Measurements from ENCODE around the gene PLPP3.

Gene PLPP3

DNA sequence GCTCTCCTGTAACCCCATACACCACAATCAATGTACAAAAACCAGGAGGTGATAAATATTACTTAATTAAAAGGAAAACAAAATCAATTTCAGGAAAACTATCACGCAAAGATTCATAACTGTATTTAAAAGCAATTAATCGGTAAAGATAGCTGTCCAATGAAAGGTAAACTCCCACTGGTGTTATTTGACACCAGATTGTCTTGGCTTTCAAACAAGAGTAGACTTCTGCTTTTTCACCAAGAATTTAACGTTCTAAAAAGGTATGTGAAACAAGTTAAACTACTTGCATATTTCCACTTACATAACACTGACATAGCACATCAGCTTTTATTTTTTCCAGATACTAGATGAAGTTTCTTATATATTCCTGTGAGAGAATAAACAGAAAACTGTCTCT lies 3.5 kb downstream of the PLPP3 start:
- peak in 1 of 2 donors; percentile 63 for DNase-seq
- H3K9ac ChIP-seq (ENCODE audit: low read length) = no peak overlapping the region
- H3K27me3 ChIP-seq (ENCODE audit: insufficient read depth, low read length) = no peaks in the 10 kb centered on the region
- H4K8ac ChIP-seq (ENCODE audit: low read depth, low read length) = no peak overlapping the region
- no CpG with 5 or more reads among the region's 3 CpGs for WGBS (ENCODE audit: extremely low coverage, insufficient coverage, insufficient read length)
- H3K14ac ChIP-seq (ENCODE audit: low read length) = no peak overlapping the region
- peaks cover 11 to 12% of the 10 kb centered on the region in 2 experiments for H3K36me3 ChIP-seq (ENCODE audit: control insufficient read depth in 1 of 2, insufficient read depth in 2 of 2, low read length in 2 of 2)
- no peak overlapping the region for H4K12ac ChIP-seq (ENCODE audit: low read depth, low read length)
- H3K9me3 ChIP-seq (ENCODE audit: insufficient read depth, low read depth, low read length) = no peaks in the 10 kb centered on the region
- H4K91ac ChIP-seq (ENCODE audit: low read depth, low read length) = no peak overlapping the region
- H3K4ac ChIP-seq (ENCODE audit: low read depth, low read length) = no peak overlapping the region
- H3K79me1 ChIP-seq (ENCODE audit: low read length) = peaks cover 28% of the 10 kb centered on the region
- H3K4me1 ChIP-seq (ENCODE audit: control insufficient read depth in 1 of 2, insufficient read depth in 2 of 2, low read length in 2 of 2) = peaks cover 9 to 19% of the 10 kb centered on the region in 2 experiments
- H2BK5ac ChIP-seq (ENCODE audit: low read depth, low read length, poor library complexity) = no peak overlapping the region
- H3K23ac ChIP-seq (ENCODE audit: low read length) = no peak overlapping the region
- no peak overlapping the region for H2AK5ac ChIP-seq (ENCODE audit: low read length)
- no peak overlapping the region for H3K27ac ChIP-seq (ENCODE audit: low read depth, low read length)
- peaks cover 45% of the 10 kb centered on the region for H3K79me2 ChIP-seq (ENCODE audit: control insufficient read depth, insufficient read depth, low read length, poor library complexity)
- no peak overlapping the region for H3K4me3 ChIP-seq (ENCODE audit: low read depth, low read length)
- no peak overlapping the region for H2BK12ac ChIP-seq (ENCODE audit: low read length)
- H3K4me2 ChIP-seq (ENCODE audit: low read length) = peak overlapping the region; percentile 68
- no peak overlapping the region for H3K18ac ChIP-seq (ENCODE audit: low read length)
- H2AFZ ChIP-seq (ENCODE audit: insufficient read depth, low read length, poor library complexity) = no peak overlapping the region
- no peak overlapping the region for H2BK120ac ChIP-seq (ENCODE audit: insufficient read depth, low read length, poor library complexity)

- H2BK5ac ChIP-seq (ENCODE audit: low read depth, low read length, poor library complexity) = no peak overlapping the region
- peak overlapping the region; percentile 68 for H3K4me2 ChIP-seq (ENCODE audit: low read length)
- no peak overlapping the region for H3K4me3 ChIP-seq (ENCODE audit: low read depth, low read length)
- no peak overlapping the region for H3K14ac ChIP-seq (ENCODE audit: low read length)
- no peak overlapping the region for H2AK5ac ChIP-seq (ENCODE audit: low read length)
- H3K18ac ChIP-seq (ENCODE audit: low read length) = no peak overlapping the region
- H3K79me1 ChIP-seq (ENCODE audit: low read length) = peaks cover 24% of the 10 kb centered on the region
- H3K27ac ChIP-seq (ENCODE audit: low read depth, low read length) = no peak overlapping the region
- no peaks in the 10 kb centered on the region for H3K9me3 ChIP-seq (ENCODE audit: insufficient read depth, low read depth, low read length)
- no peaks in the 10 kb centered on the region for H3K27me3 ChIP-seq (ENCODE audit: insufficient read depth, low read length)
- no peak overlapping the region for H3K23ac ChIP-seq (ENCODE audit: low read length)
- H4K8ac ChIP-seq (ENCODE audit: low read depth, low read length) = no peak overlapping the region
- peaks cover 6 to 13% of the 10 kb centered on the region in 2 experiments for H3K4me1 ChIP-seq (ENCODE audit: control insufficient read depth in 1 of 2, insufficient read depth in 2 of 2, low read length in 2 of 2)
- H2BK12ac ChIP-seq (ENCODE audit: low read length) = no peak overlapping the region
- no CpG with 5 or more reads among the region's 4 CpGs for WGBS (ENCODE audit: extremely low coverage, insufficient coverage, insufficient read length)
- H3K36me3 ChIP-seq (ENCODE audit: control insufficient read depth in 1 of 2, insufficient read depth in 2 of 2, low read length in 2 of 2) = peaks cover 11 to 13% of the 10 kb centered on the region in 2 experiments
- H3K79me2 ChIP-seq (ENCODE audit: control insufficient read depth, insufficient read depth, low read length, poor library complexity) = peaks cover 46% of the 10 kb centered on the region
- no peak overlapping the region for H2BK120ac ChIP-seq (ENCODE audit: insufficient read depth, low read length, poor library complexity)
- H4K12ac ChIP-seq (ENCODE audit: low read depth, low read length) = no peak overlapping the region
- no peak overlapping the region for H4K91ac ChIP-seq (ENCODE audit: low read depth, low read length)
- no peak overlapping the region for H2AFZ ChIP-seq (ENCODE audit: insufficient read depth, low read length, poor library complexity)
- H3K9ac ChIP-seq (ENCODE audit: low read length) = no peak overlapping the region
- H3K4ac ChIP-seq (ENCODE audit: low read depth, low read length) = peak overlapping the region; percentile 71
- DNase-seq = no peak
Observed at GRCh38 chr1:56574794-56575193, 4.6 kb downstream of the PLPP3 start.

GRCh38 chr1:56573311-56573710 lies 6.1 kb downstream of the PLPP3 start:
- peak overlapping the region; percentile 95 for H3K4ac ChIP-seq (ENCODE audit: low read depth, low read length)
- no peak overlapping the region for H4K8ac ChIP-seq (ENCODE audit: low read depth, low read length)
- H2BK5ac ChIP-seq (ENCODE audit: low read depth, low read length, poor library complexity) = no peak overlapping the region
- WGBS (ENCODE audit: extremely low coverage, insufficient coverage, insufficient read length) = no CpG with 5 or more reads among the region's 4 CpGs
- H3K79me1 ChIP-seq (ENCODE audit: low read length) = peaks cover 16% of the 10 kb centered on the region
- H3K14ac ChIP-seq (ENCODE audit: low read length) = no peak overlapping the region
- H2AFZ ChIP-seq (ENCODE audit: insufficient read depth, low read length, poor library complexity) = no peak overlapping the region
- H3K4me2 ChIP-seq (ENCODE audit: low read length) = peak overlapping the region; percentile 11
- H4K12ac ChIP-seq (ENCODE audit: low read depth, low read length) = no peak overlapping the region
- H2BK120ac ChIP-seq (ENCODE audit: insufficient read depth, low read length, poor library complexity) = no peak overlapping the region
- H2AK5ac ChIP-seq (ENCODE audit: low read length) = no peak overlapping the region
- H3K36me3 ChIP-seq (ENCODE audit: control insufficient read depth in 1 of 2, insufficient read depth in 2 of 2, low read length in 2 of 2) = peaks cover 12 to 18% of the 10 kb centered on the region in 2 experiments
- peaks cover 42% of the 10 kb centered on the region for H3K79me2 ChIP-seq (ENCODE audit: control insufficient read depth, insufficient read depth, low read length, poor library complexity)
- no peak for DNase-seq
- H3K23ac ChIP-seq (ENCODE audit: low read length) = no peak overlapping the region
- H3K9ac ChIP-seq (ENCODE audit: low read length) = no peak overlapping the region
- no peak overlapping the region for H2BK12ac ChIP-seq (ENCODE audit: low read length)
- H3K4me3 ChIP-seq (ENCODE audit: low read depth, low read length) = no peak overlapping the region
- H4K91ac ChIP-seq (ENCODE audit: low read depth, low read length) = no peak overlapping the region
- H3K4me1 ChIP-seq (ENCODE audit: control insufficient read depth in 1 of 2, insufficient read depth in 2 of 2, low read length in 2 of 2) = peaks cover 12 to 16% of the 10 kb centered on the region in 2 experiments
- H3K9me3 ChIP-seq (ENCODE audit: insufficient read depth, low read depth, low read length) = no peaks in the 10 kb centered on the region
- H3K27me3 ChIP-seq (ENCODE audit: insufficient read depth, low read length) = no peaks in the 10 kb centered on the region
- H3K27ac ChIP-seq (ENCODE audit: low read depth, low read length) = no peak overlapping the region
- H3K18ac ChIP-seq (ENCODE audit: low read length) = no peak overlapping the region

- Histone ChIP-seq H3K27me3 (ENCODE audit: insufficient read depth, low read length) (no peaks in the 10 kb centered on the region), H3K27ac (ENCODE audit: low read depth, low read length) (no peak overlapping the region)
- peak in 1 of 2 donors; percentile 84 for DNase-seq
Observed at GRCh38 chr1:56572334-56573050, 6.9 kb downstream of the PLPP3 start.

More at GRCh38 chr1:56572334-56573050, 6.9 kb downstream of the PLPP3 start:
- H4K8ac ChIP-seq (ENCODE audit: low read depth, low read length) = no peak overlapping the region
- H4K12ac ChIP-seq (ENCODE audit: low read depth, low read length) = no peak overlapping the region
- no peaks in the 10 kb centered on the region for H3K9me3 ChIP-seq (ENCODE audit: insufficient read depth, low read depth, low read length)
- no peak overlapping the region for H2AFZ ChIP-seq (ENCODE audit: insufficient read depth, low read length, poor library complexity)
- H3K23ac ChIP-seq (ENCODE audit: low read length) = no peak overlapping the region
- H2BK5ac ChIP-seq (ENCODE audit: low read depth, low read length, poor library complexity) = no peak overlapping the region
- H3K4me3 ChIP-seq (ENCODE audit: low read depth, low read length) = no peak overlapping the region
- no peak overlapping the region for H3K18ac ChIP-seq (ENCODE audit: low read length)
- H3K36me3 ChIP-seq (ENCODE audit: control insufficient read depth in 1 of 2, insufficient read depth in 2 of 2, low read length in 2 of 2) = peaks cover 5 to 18% of the 10 kb centered on the region in 2 experiments
- H2AK5ac ChIP-seq (ENCODE audit: low read length) = no peak overlapping the region
- H3K79me2 ChIP-seq (ENCODE audit: control insufficient read depth, insufficient read depth, low read length, poor library complexity) = peaks cover 34% of the 10 kb centered on the region
- H2BK120ac ChIP-seq (ENCODE audit: insufficient read depth, low read length, poor library complexity) = no peak overlapping the region
- H3K79me1 ChIP-seq (ENCODE audit: low read length) = peaks cover 7% of the 10 kb centered on the region
- WGBS (ENCODE audit: extremely low coverage, insufficient coverage, insufficient read length) = no CpG with 5 or more reads among the region's 4 CpGs
- H3K4me1 ChIP-seq (ENCODE audit: control insufficient read depth in 1 of 2, insufficient read depth in 2 of 2, low read length in 2 of 2) = peaks cover 12 to 17% of the 10 kb centered on the region in 2 experiments
- H3K4me2 ChIP-seq (ENCODE audit: low read length) = no peak overlapping the region
- peak overlapping the region; percentile 38 for H3K4ac ChIP-seq (ENCODE audit: low read depth, low read length)
- no peak overlapping the region for H3K9ac ChIP-seq (ENCODE audit: low read length)
- H2BK12ac ChIP-seq (ENCODE audit: low read length) = no peak overlapping the region
- no peak overlapping the region for H3K14ac ChIP-seq (ENCODE audit: low read length)
- H4K91ac ChIP-seq (ENCODE audit: low read depth, low read length) = no peak overlapping the region

Data from trophoblast cell (in vitro differentiated cells and primary cell).